ENCODE results near the gene SFTA2.
"Not testable (repeated sequence)": the region's sequence is repeated elsewhere in the genome, so short reads cannot be mapped to it uniquely, and the experiment has no call there.

The SFTA2 gene

DNA sequence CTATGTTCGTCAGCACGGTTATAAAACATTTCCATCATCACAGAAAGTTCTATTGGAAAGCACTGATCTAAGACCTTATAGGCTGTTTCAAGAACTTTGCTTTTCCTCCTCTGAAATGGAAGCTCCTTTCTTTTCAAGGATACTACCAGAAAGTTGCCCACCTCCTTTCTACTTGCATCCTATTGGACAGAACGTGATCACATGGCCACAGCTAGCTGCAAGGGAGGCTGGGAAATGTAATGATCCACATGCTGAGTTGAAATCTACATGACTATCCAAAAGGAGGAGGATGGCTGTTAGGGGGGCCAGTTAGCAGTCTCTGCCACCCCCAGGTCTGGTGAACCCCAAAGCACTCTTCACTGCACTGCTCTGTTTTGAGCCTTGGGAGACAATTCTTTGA, 3.3 kb downstream of the SFTA2 start:
- Mint-ChIP-seq H3K27ac (no peak overlapping the region), H3K27me3 (no peaks in the 10 kb centered on the region), H3K4me3 (no peak overlapping the region), H3K4me1 (no peaks in the 10 kb centered on the region), H3K9me3 (peaks cover 0 to 12% of the 10 kb centered on the region in 2 donors)
- ATAC-seq, result no peak
- no peak for DNase-seq

DNA sequence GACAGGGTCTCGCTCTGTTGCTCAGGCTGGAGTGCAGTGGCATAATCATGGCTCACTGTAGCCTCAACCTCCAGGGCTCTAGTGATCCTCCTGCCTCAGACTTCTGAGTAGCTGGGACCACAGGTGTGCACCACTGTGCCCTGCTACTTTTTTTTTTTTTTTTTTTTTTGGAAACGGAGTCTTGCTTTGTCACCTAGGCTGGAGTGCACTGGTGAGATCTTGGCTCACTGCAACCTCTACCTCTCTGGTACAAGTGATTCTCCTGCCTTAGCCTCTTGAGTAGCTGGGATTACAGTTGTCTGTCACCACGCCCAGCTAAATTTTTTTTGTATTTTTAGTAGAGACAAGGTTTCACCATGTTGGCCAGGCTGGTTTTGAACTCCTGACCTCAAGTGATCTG, 4.9 kb downstream of the SFTA2 start:
- H3K4me1 Mint-ChIP-seq, DNase-seq, H3K27me3 Mint-ChIP-seq, H3K4me3 Mint-ChIP-seq, H3K27ac Mint-ChIP-seq, ATAC-seq: not testable (repeated sequence)
- H3K9me3 Mint-ChIP-seq, result peaks cover 0 to 12% of the 10 kb centered on the region in 2 donors

DNA sequence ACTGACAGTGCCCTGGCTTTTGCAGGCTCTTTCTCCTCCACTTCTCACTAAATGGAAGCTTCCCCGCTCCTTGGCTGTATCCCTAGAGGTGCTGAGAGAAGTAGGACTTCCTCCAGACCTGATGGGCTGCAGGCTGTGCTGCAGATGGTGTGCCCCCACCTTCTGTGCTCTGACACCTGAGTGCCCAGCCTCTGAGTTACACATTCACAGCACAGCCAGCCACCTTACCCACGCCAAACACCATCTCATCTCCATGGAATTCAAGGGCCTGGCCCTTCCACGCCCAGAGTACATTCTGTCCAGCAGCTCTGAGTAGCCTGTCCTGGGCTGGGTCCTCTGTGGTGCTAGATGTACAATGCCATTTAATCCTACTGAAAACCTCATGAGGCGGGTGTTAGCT, 5.3 kb downstream of the SFTA2 start:
- Mint-ChIP-seq H3K27ac (no peak overlapping the region), H3K4me1 (no peaks in the 10 kb centered on the region), H3K4me3 (no peak overlapping the region), H3K27me3 (no peaks in the 10 kb centered on the region), H3K9me3 (peaks cover 0 to 12% of the 10 kb centered on the region in 2 donors)
- DNase-seq, result no peak
- no peak for ATAC-seq

DNA sequence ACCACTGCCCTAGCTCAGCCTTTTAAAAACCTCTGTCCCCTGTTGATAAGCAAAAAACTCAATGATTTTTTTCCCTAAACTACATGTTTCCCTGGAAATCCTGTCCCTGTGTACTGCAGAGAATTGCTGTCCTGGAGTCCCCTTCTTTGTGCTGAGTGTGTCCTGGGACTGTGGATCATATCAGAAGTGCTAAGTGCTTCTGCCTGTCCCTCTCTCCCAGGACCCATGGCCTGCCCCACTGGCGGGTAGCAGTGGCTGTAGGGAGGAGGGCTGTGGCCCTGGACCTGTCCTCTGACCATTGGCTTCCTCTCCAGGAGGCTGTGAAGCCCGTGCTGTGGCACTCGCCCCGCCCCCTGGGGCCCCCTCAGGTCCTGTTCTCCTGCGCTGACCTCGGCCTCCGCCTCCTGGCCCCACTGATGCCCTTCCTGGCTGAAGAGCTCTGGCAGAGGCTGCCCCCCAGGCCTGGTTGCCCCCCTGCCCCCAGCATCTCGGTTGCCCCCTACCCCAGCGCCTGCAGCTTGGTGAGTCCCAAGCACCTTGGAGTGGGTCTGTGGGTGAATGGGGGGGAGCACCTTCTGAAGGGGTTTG, 7.8 kb downstream of the SFTA2 start:
- H3K4me1 Mint-ChIP-seq, H3K4me3 Mint-ChIP-seq, H3K27ac Mint-ChIP-seq, H3K27me3 Mint-ChIP-seq, ATAC-seq, DNase-seq: not testable (repeated sequence)
- peaks cover 0 to 12% of the 10 kb centered on the region in 2 donors for H3K9me3 Mint-ChIP-seq

DNA sequence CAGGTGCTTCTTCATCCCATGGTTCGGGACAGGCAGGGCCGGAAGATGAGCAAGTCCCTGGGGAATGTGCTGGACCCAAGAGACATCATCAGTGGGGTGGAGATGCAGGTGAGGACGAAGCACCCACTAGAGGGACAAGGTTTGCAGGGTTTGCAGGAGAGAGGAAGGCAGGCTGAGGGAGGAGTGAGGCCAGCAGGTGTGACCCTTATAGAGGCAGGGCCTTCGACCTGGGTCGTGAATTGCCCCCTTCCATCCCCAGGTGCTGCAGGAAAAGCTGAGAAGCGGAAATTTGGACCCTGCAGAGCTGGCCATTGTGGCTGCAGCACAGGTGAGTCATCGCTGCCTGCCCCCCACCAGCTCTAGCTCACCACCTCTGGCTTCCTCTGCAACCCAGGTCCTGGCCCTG, 9.5 kb downstream of the SFTA2 start:
- DNase-seq, result no peak
- H3K4me3 Mint-ChIP-seq, result no peak overlapping the region
- H3K4me1 Mint-ChIP-seq, result peaks cover 7% of the 10 kb centered on the region
- H3K27ac Mint-ChIP-seq, result no peak overlapping the region
- no peaks in the 10 kb centered on the region for H3K9me3 Mint-ChIP-seq
- H3K27me3 Mint-ChIP-seq, result no peaks in the 10 kb centered on the region
- ATAC-seq, result no peak

DNA sequence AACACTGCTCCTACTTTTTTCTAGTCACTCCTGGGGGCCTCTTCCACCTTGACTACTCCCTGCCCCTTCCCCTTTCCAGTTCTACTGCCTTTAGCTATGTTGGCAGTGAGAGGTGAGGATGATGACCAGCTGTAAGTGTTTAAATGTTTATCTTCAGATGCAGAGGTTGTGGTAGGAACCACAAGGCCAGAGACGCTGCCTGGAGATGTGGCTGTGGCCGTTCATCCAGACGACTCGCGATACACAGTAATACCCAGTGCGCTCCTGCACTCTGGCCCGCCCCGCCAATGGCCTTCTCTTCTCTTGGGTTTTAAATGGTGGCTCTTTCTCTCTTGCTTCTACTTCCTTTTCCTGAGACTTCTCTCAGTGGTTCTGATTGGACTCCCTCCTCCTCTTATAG, 13.3 kb downstream of the SFTA2 start:
- no peak for ATAC-seq
- Mint-ChIP-seq H3K4me1 (peaks cover 38% of the 10 kb centered on the region), H3K27me3 (no peaks in the 10 kb centered on the region), H3K9me3 (no peaks in the 10 kb centered on the region), H3K4me3 (no peak overlapping the region), H3K27ac (no peak overlapping the region)
- no peak for DNase-seq

DNA sequence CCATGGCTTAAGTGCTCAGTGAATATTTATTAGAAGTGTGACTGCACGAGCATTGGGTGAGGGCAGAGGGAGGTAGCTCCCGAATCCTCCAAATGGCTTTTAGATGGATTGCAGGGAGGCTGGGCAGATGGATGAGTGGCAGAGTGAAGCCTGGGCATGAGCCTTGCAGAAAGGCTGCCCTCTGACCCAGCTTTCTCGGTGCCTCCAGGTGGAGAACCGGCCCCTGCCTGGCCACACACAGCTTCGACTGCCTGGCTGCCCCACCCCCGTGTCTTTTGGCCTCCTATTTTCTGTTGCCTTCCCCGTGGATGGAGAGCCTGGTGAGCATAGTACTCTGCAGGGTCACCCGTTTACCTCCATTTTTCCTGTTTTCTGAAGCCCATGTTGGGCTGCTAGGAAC, 14.5 kb downstream of the SFTA2 start:
- H3K27ac Mint-ChIP-seq, result no peak overlapping the region

DNA sequence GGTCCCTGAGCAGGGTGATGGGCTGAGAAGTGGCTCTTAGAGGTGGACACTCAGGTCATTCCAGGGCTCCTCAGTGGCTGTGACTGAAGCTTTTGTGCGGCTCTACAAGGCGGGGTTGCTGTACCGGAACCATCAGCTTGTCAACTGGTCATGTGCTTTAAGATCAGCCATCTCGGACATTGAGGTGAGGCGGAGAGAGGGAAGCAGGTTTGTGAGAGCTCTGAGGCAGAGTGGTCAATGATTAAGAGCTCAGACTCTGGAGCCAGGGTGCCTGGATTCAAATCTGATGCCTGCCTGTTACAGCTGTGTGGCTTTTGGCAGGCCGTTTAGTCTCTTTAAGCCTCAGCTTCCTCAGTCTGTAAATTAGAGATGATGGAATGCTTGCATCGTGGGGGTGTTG, 14.9 kb downstream of the SFTA2 start:
- Mint-ChIP-seq H3K27ac (peak overlapping the region; percentile 8 to 18), H3K4me1 (peaks cover 49% of the 10 kb centered on the region), H3K4me3 (no peak overlapping the region), H3K9me3 (no peaks in the 10 kb centered on the region), H3K27me3 (no peaks in the 10 kb centered on the region)
- DNase-seq, result no peak
- ATAC-seq, result no peak

More for the DNA sequence above, 14.5 kb downstream of the SFTA2 start:
- Mint-ChIP-seq H3K4me1 (peaks cover 49% of the 10 kb centered on the region), H3K4me3 (no peak overlapping the region), H3K27me3 (no peaks in the 10 kb centered on the region), H3K9me3 (no peaks in the 10 kb centered on the region)
- DNase-seq, result no peak
- no peak for ATAC-seq

DNA sequence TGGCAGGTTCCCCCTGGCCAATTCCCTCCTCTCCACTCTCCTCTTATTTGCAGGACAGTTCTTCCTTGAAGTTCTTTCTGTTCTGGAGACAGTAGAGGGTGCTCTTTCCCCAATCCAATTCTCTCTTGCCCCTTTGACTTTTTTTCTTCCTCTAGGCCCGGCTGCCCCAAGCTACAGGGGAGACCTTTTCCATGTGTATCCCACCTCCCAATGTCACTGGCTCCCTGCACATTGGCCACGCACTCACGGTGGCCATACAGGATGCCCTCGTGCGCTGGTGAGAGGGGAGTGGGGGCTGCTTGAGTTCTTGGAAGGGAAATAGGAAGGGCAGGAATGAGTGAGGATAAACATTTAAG, 16.4 kb downstream of the SFTA2 start:
- peak overlapping the region; percentile 88 to 97 for H3K4me3 Mint-ChIP-seq
- ATAC-seq, result no peak
- no peaks in the 10 kb centered on the region for H3K9me3 Mint-ChIP-seq
- peaks cover 57% of the 10 kb centered on the region for H3K4me1 Mint-ChIP-seq
- no peaks in the 10 kb centered on the region for H3K27me3 Mint-ChIP-seq
- peak overlapping the region; percentile 86 to 87 for H3K27ac Mint-ChIP-seq
- DNase-seq, result peak in 1 of 2 donors; percentile 29

DNA sequence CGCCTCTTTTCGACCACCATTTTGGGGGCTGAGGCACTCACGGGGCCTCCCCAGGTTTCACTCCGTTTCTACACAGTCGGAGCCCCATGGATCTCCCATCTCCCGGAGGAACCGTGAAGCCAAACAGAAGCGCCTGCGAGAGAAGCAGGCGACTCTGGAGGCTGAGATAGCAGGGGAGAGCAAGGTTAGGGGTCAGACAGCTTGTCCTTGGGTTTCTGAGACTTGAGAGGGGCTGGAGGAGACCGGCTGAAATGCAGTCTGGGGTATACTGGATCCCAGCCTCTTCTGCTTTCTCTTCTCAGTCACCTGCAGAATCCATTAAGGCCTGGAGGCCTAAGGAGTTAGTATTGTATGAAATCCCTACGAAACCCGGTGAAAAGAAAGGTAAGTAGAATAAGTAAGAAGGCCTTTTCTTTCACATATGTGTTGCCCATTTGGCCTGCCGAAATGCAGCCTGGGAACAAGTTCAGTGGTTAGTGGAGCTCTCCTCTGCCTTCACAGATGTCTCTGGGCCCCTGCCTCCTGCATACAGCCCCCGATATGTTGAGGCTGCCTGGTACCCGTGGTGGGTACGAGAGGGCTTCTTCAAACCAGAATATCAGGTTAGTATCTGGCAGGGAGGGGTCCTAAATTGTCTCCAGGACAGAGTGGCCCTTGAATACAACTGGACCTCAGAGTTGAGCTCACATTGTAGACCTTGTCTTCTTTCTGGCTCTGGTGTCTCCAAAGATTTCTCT, 16.9 kb downstream of the SFTA2 start:
- H3K4me1 Mint-ChIP-seq, result peaks cover 59% of the 10 kb centered on the region
- peak overlapping the region in 1 of 2 donors; percentile 95 for H3K27ac Mint-ChIP-seq
- peak; percentile 14 to 23 for DNase-seq
- no peaks in the 10 kb centered on the region for H3K9me3 Mint-ChIP-seq
- H3K27me3 Mint-ChIP-seq, result no peaks in the 10 kb centered on the region
- ATAC-seq, result no peak
- peak overlapping the region; percentile 88 to 97 for H3K4me3 Mint-ChIP-seq

DNA sequence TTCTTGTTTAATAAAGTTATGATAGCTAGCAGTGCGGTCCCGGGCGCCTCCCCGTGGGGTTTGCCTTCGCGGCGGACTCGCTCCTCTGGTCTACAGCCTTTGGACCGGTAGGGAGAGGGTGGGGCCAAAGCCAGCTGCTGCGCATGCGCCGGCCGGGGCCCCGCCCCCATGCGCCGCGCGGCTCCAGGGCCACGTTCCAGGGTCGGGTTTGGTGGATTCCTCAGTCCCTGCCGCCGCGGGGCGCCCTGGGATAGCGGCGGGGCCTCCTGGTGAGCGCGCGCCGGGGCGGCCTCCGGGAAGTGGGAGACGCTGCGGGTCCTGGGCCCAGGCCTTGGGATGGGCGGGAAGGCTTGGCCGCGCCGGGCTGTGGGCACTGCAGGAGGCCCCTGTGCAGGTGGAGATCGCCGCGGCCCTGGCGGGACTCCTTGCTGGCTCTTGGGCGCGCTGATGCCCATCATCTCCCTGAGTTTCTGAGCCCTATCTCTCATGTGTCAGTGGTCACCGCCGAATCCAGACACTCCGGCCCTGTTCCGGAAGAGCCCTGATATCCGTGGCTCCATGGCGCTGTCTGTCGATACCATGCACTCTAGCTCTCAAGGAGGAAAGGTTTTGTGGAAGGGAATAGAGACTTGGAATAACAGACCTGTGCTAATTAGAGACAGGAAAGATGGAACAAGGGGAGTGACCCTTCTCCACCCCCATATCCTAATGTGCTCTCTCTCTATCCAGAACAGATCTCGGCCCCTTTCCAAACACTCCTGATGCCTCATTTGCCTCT, 17.7 kb downstream of the SFTA2 start, which contains the start of gene VARS2:
Gene VARS2, plus strand, starts transcription at position 163 of the 778 bp plus-strand sequence. Its CDS starts 599 bp downstream, at position 762.
- Mint-ChIP-seq H3K4me1 (peaks cover 63% of the 10 kb centered on the region), H3K27ac (peak within 1 kb of the TSS; percentile 74 to 95), H3K27me3 (no peaks in the 10 kb centered on the region), H3K9me3 (no peaks in the 10 kb centered on the region), H3K4me3 (peak within 1 kb of the TSS; percentile 88 to 97)
- ATAC-seq (peak; percentile 96), DNase-seq (peak; percentile 90 to 91)

DNA sequence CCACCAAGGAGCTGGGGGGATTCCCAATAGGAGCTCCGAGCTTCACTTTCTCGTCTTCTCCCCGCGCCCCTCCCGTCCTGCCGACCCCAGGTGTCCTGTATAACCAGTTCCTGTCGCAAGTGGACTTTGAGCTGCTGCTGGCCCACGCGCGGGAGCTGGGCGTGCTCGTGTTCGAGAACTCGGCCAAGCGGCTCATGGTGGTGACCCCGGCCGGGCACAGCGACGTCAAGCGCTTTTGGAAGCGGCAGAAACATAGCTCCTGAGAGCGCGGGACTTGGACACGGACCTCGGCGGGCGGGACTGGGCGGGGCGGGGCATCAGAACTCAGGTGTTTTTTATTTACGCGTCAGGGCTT, 18.3 kb downstream of the SFTA2 start:
- DNase-seq, result no peak
- ATAC-seq, result no peak
- peaks cover 69% of the 10 kb centered on the region for H3K4me1 Mint-ChIP-seq
- H3K9me3 Mint-ChIP-seq, result no peaks in the 10 kb centered on the region
- H3K27me3 Mint-ChIP-seq, result no peaks in the 10 kb centered on the region
- peak overlapping the region; percentile 74 to 95 for H3K27ac Mint-ChIP-seq
- peak overlapping the region; percentile 88 to 97 for H3K4me3 Mint-ChIP-seq

DNA sequence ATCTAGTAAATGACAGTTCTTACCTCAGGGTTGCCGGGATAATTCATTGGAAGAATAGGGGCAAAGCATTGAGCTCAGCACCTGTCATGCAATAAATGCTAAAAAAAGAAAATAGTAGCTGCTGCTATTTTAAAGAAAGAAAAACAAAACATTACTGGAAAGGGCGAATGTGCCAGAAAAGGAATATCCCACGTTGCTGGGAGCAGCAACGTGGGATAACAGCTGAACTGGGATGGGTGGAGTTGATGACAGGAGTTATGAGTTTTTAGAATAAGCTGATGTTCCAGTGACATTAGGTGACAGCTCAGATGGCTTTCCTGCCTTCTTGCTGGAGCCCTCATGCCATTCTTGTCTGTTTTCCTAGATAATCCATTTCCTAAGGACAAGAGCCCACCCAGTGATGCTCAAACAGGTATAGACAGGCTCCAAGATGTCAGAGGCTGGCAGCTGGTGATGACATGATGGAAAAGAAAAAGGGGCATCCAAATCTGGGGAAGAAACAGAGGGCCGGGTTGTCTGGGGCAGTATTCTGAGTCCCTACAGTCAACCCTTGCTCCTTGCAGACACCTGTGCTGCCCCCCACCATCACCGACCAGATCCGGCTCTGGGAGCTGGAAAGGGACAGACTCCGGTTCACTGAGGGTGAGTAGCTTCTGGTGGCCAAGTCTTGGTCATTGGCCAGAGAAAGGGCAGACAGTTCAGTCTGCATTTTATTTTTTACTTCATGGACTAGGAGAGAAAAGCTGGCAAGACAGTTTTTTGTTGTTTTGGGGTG, 19.0 kb downstream of the SFTA2 start:
- H3K9me3 Mint-ChIP-seq, result no peaks in the 10 kb centered on the region
- ATAC-seq (no peak), DNase-seq (no peak)
- no peaks in the 10 kb centered on the region for H3K27me3 Mint-ChIP-seq
- peak overlapping the region; percentile 88 to 97 for H3K4me3 Mint-ChIP-seq
- H3K27ac Mint-ChIP-seq, result no peak overlapping the region
- peaks cover 72% of the 10 kb centered on the region for H3K4me1 Mint-ChIP-seq

DNA sequence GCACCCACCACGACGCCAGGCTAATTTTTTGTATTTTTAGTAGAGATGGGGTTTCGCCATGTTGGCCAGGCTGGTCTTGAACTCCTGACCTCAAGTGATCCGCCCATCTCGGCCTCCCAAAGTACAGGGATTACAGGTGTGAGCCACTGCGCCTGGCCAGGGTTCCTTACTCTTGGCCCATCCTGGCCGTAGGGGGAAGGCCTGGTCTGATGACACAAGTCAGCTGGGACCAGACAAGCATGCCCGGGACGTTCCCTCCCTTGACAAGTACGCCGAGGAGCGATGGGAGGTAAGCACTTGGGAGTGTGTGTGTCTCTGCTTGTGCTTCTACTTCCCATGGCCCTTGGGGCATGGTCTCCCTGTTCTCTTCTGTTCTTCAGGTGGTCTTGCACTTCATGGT, 21.5 kb downstream of the SFTA2 start:
- H3K27ac Mint-ChIP-seq, H3K4me3 Mint-ChIP-seq, H3K27me3 Mint-ChIP-seq, ATAC-seq, H3K9me3 Mint-ChIP-seq, DNase-seq: not testable (repeated sequence)
- peaks cover 52% of the 10 kb centered on the region for H3K4me1 Mint-ChIP-seq

DNA sequence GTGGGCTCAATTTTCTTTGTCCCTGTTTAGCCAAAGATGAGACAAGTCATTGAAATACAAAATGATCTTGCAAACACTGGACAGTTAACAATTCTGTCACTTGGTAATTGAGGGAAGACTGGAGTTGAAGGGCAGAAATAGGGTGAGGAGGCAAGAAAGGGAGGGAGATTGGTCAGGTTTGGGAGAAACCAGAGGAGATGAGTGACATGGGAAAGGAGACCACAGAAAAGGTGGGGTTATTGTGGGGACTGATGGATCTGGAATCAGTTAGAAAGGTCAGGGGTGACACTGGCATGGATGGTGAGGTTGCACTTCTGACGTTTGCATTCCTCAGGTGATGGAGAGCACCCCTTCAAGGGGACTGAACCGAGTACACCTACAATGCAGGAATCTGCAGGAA, 23.3 kb downstream of the SFTA2 start:
- ATAC-seq (no peak), DNase-seq (no peak)
- peaks cover 38% of the 10 kb centered on the region for H3K4me1 Mint-ChIP-seq
- H3K27ac Mint-ChIP-seq, result peak overlapping the region; percentile 2 to 79
- peak overlapping the region; percentile 85 to 88 for H3K4me3 Mint-ChIP-seq
- no peaks in the 10 kb centered on the region for H3K9me3 Mint-ChIP-seq
- H3K27me3 Mint-ChIP-seq, result no peaks in the 10 kb centered on the region

Measured in stimulated activated naive CD8-positive, alpha-beta T cell treated with anti-CD3 and anti-CD28 coated beads, Interleukin-15, amount 100 ng/mL, for 72 hours (primary cell).